Immature natural killer cell (primary cell): Measurements from ENCODE around the gene FGGY. TPM values are rescaled to one million over a fixed set of nuclear protein-coding genes. Genes with fewer than 3 reads are reported as not detected.

Experiments
- DNase-seq, 3 donors: peaks; one replicate each; pipeline ENCODE4 v3.0.0; 2022; ENCODE audit warnings: mixed read lengths in 1 of 3
- H3K27ac Mint-ChIP-seq, 6 donors: one replicate each; pipeline ENCODE4 v1.8.0; 2020; ENCODE audit warnings: mixed read lengths in 6 of 6, mild to moderate bottlenecking in 5 of 6, inconsistent platforms in 4 of 6, moderate library complexity in 3 of 6
- H3K27me3 Mint-ChIP-seq, 3 donors: one replicate each; pipeline ENCODE4 v1.8.0; 2020 to 2021; ENCODE audit warnings: low read depth in 3 of 3, mild to moderate bottlenecking in 3 of 3, mixed read lengths in 3 of 3, moderate library complexity in 3 of 3, inconsistent platforms in 1 of 3
- H3K36me3 Mint-ChIP-seq, 3 donors: one replicate each; pipeline ENCODE4 v1.8.0; 2020; ENCODE audit warnings: mixed read lengths in 3 of 3, inconsistent platforms in 2 of 3, mild to moderate bottlenecking in 2 of 3
- H3K4me1 Mint-ChIP-seq, 2 donors: one replicate each; pipeline ENCODE4 v1.8.0; 2020; ENCODE audit warnings: inconsistent platforms in 2 of 2, mild to moderate bottlenecking in 2 of 2, mixed read lengths in 2 of 2, moderate library complexity in 1 of 2
- H3K4me3 Mint-ChIP-seq, 5 donors: one replicate each; pipeline ENCODE4 v1.8.0; 2020; ENCODE audit warnings: mild to moderate bottlenecking in 5 of 5, mixed read lengths in 5 of 5, inconsistent platforms in 3 of 5, moderate library complexity in 3 of 5
- H3K9me3 Mint-ChIP-seq, 6 donors: one replicate each; pipeline ENCODE4 v1.8.0; 2020; ENCODE audit warnings: mild to moderate bottlenecking in 6 of 6, mixed read lengths in 6 of 6, inconsistent platforms in 4 of 6, moderate library complexity in 3 of 6
- polyA plus RNA-seq, 3 donors: library from polyadenylated mRNA; unstranded; fragments of 300-500 nt; fragmentation: Illumina TruSeq; gene quantifications; one replicate each; pipeline ENCODE4 v1.2.3, GENCODE V29; 2021

Gene FGGY
- polyA plus RNA-seq, 3 donors from 2014 or later: 4.0 to 8.4 (median 5.1) TPM

DNA sequence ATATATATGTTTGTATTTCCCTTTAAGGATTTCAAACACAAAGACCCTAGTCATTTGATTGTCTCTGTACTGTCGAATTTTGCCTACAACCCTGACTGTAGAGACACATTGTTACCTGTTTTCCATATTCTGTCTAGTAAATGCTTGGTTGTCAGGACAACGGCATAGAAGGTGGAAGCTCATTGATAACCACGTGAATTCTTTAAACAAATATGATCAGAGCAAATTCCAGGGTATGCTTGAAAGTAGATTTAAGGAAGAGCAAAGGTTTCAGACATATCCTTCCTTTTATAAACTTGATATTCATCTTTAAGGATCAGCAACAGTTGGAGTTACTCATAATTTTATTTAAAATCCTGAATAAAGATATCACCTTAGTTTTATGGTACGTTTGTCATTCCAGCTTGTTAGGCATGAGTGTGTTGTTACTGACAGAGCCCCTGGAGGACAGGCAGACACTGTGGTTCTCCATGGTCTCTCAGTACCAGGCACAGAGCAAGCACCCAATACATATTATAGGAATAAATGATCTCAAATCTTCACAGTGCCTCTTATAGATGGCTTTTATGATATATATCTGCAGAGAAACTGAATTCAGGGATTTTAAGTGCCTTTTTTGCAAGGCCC, 203.2 kb downstream of the FGGY start:
- Mint-ChIP-seq H3K36me3 (peaks cover 0 to 9% (median 9%) of the 10 kb centered on the region in 3 donors), H3K4me3 (no peak overlapping the region), H3K27ac (no peak overlapping the region), H3K4me1 (no peaks in the 10 kb centered on the region), H3K9me3 (peaks cover 0 to 1% (median 0%) of the 10 kb centered on the region in 6 donors), H3K27me3 (no peaks in the 10 kb centered on the region)
- DNase-seq: no peak

DNA sequence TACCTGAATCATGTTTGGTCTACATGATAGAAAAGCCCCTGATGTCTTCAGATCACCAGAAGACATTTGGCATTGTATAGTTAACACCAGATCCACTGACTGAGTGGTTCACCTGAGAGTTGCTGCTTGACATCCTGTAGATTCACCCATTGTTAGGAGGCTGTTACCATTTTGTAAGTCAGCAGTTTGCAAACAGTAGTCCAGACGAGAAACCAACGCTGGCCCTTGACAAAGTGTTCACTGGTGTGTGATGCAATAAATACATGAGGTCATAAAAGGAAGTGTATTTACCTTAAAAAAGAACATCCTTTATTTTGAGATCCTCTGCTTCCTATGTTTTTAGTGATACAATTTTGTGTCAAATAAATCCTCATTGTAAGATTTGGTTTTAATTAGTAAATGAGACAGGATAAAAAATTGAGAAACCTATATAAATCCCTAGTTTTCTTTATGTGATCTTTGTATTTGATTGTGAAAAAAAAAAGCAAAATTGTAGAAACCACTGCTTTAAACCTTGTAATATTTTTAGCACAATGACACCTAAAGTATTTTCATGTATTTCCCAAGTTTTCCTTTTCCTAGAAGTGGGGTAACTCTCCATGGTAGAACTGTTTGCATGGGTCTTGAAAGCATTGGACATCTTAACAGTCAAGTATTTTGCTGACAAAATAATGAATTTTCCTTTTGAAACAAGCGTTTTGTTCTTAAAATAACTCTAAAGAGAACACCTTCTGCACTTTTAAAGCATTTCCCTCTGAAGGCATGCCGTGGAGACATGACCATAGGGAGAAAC, 204.3 kb downstream of the FGGY start:
- Mint-ChIP-seq H3K27ac (no peak overlapping the region), H3K9me3 (no peaks in the 10 kb centered on the region), H3K36me3 (peaks cover 0 to 14% (median 7%) of the 10 kb centered on the region in 3 donors), H3K4me3 (no peak overlapping the region), H3K27me3 (no peaks in the 10 kb centered on the region), H3K4me1 (no peaks in the 10 kb centered on the region)
- DNase-seq: no peak

DNA sequence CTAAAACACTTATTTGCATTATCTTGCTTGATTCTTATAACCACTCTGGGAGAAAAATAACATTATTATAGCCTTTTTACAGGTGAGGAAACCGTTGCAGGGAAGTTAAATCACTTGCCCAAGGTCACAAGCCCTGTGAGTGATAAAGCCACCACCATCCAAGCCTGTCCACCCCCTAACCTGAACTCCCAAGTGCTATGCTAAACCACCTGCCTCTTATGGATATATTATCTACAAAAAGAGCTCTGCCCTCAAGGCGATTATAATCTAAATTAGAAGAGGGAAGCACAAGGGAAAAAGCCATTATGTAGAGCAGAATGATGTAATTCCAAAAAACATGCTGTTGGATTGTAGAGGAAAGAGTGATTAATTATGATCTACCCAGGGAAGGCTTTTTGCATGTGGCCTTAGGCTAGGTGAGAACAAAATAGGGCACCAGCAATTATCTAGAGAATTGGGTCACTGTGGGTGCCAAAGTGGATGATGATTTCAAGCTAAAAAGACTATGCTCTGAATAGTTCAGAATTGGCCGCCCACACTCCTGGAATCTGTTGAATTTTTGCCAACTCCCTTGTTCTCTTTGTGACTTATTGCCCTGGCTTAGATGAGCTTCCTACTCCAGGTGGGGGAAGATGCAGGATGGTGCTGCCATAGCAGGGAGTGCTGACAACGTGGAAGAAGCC, 205.3 kb downstream of the FGGY start:
- no peak for DNase-seq
- H3K9me3 Mint-ChIP-seq: no peaks in the 10 kb centered on the region
- H3K27me3 Mint-ChIP-seq: peaks cover 0 to 2% (median 0%) of the 10 kb centered on the region in 3 donors
- no peak overlapping the region for H3K4me3 Mint-ChIP-seq
- no peak overlapping the region for H3K27ac Mint-ChIP-seq
- H3K36me3 Mint-ChIP-seq: peaks cover 0 to 16% (median 5%) of the 10 kb centered on the region in 3 donors
- no peaks in the 10 kb centered on the region for H3K4me1 Mint-ChIP-seq

DNA sequence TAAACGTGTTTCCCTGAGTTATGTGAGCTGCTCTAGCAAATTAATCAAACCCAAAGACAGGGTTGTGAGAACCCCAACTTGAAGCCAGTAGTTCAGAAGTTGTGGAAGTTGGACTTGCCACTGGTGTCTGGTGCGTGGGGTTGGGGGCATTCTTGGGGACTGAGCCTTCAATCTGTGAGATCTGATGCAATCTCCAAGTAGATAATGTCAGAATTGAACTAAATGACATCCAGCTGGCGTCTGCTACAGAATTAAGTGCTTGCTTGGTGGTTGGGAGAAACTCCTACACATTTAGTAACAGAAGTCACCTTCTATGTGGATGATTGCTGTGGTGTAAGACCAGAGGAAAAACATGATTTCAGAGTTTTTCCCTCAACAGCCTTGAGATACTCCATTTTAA, 207.4 kb downstream of the FGGY start:
- no peak for DNase-seq
- Mint-ChIP-seq H3K27me3 (peaks cover 0 to 5% (median 0%) of the 10 kb centered on the region in 3 donors), H3K4me1 (no peaks in the 10 kb centered on the region), H3K27ac (no peak overlapping the region), H3K9me3 (no peaks in the 10 kb centered on the region), H3K36me3 (peaks cover 0 to 7% (median 4%) of the 10 kb centered on the region in 3 donors), H3K4me3 (no peak overlapping the region)

DNA sequence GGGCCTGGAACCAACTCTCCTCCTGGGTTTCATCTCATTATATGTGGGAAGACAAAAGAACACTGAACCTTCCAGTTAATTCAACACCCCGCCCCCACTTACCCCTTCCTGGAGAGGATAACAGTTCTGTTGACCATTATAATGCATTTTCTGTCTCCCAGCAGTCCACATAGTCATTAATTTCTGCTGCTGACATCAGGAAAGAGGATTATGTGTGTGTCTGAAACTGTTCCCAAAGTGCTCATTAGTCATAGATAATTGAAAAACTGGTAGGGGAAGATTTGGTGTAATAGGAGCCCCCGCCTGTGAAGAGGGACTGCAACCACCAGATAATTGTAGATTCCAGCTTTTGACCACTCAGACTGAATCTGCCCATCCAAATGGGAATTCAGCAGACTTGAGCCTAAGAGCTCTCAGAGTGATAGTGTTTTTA, 208.7 kb downstream of the FGGY start:
- H3K36me3 Mint-ChIP-seq: peaks cover 0 to 7% (median 4%) of the 10 kb centered on the region in 3 donors
- H3K4me1 Mint-ChIP-seq: no peaks in the 10 kb centered on the region
- H3K4me3 Mint-ChIP-seq: no peak overlapping the region
- no peak overlapping the region for H3K27ac Mint-ChIP-seq
- no peak for DNase-seq
- H3K9me3 Mint-ChIP-seq: no peaks in the 10 kb centered on the region
- peaks cover 0 to 5% (median 0%) of the 10 kb centered on the region in 3 donors for H3K27me3 Mint-ChIP-seq

DNA sequence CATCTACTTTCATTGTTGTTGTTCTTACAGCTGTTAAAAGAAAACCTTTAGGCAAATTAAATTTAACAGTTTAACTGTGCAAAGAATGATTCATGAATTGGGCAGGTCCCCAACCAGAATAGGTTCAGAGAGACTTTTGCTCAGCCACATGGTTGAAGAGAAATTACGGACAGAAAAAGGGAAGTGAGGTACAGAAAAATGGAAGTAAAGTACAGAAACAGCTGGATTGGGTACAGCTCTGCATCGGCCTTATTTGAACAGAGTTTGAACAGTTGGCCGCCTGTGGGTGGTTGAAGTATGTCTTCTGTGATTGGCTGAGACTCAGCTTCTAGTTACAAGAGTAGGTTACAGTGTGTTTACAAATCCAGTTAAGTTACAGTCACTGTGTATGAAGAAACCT, 210.1 kb downstream of the FGGY start:
- Mint-ChIP-seq H3K4me1 (no peaks in the 10 kb centered on the region), H3K27ac (no peak overlapping the region)

DNA sequence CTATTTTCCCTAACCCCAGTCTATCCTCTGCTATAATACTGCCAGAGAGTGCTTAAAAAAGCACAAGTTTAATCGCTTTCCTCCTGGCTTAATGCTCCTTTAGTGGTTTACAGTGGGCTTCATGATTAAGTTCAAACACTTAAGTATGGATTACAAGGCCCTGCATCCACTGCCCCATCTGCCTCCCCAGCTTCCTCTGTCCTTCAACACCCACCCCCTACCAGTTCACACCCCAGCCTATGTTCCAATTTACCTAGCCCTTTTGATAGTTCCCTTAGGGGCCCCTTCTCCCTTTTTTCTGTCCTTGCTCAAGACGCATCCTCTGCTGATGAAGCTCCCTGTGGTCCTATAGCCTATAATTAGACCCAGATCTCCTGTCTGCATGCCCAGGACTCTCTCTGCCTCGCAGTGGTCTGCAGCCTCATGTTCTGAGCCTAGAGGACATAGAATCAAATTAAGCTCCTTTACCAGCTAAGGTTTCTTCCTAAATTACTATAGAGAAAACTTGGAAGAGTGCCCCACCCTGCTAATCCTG, 212.5 kb downstream of the FGGY start:
- Mint-ChIP-seq H3K9me3 (no peaks in the 10 kb centered on the region), H3K4me1 (no peaks in the 10 kb centered on the region), H3K27ac (no peak overlapping the region), H3K4me3 (no peak overlapping the region), H3K27me3 (peaks cover 0 to 5% (median 0%) of the 10 kb centered on the region in 3 donors), H3K36me3 (peaks cover 4 to 23% (median 10%) of the 10 kb centered on the region in 3 donors)
- DNase-seq: no peak

More for the DNA sequence above, 210.1 kb downstream of the FGGY start:
- DNase-seq: no peak
- peaks cover 0 to 5% (median 0%) of the 10 kb centered on the region in 3 donors for H3K27me3 Mint-ChIP-seq
- peaks cover 0 to 7% (median 4%) of the 10 kb centered on the region in 3 donors for H3K36me3 Mint-ChIP-seq
- H3K9me3 Mint-ChIP-seq: no peaks in the 10 kb centered on the region
- no peak overlapping the region for H3K4me3 Mint-ChIP-seq

DNA sequence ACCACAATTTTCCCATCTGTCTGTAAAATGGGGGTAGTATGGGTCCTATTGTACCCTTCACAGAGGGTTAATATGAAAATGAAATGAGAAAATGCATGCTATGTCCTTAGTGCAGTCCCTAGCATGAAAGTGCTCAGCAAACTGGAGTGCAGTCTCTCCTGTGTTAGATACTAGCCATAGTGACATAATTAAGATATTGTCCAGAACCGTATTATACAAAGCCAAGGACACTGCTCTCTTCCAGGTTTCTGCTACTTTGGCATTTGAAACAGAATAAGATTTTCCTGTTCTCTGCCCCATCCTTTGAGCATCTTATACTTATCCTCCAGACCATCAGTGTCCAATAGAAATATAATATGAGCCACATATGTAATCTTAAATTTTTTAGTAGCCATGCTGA, 213.4 kb downstream of the FGGY start:
- no peaks in the 10 kb centered on the region for H3K4me1 Mint-ChIP-seq
- H3K27ac Mint-ChIP-seq: no peak overlapping the region
- H3K36me3 Mint-ChIP-seq: peaks cover 7 to 26% (median 16%) of the 10 kb centered on the region in 3 donors
- no peak overlapping the region for H3K4me3 Mint-ChIP-seq
- no peak for DNase-seq
- H3K9me3 Mint-ChIP-seq: no peaks in the 10 kb centered on the region
- H3K27me3 Mint-ChIP-seq: peaks cover 0 to 5% (median 0%) of the 10 kb centered on the region in 3 donors

DNA sequence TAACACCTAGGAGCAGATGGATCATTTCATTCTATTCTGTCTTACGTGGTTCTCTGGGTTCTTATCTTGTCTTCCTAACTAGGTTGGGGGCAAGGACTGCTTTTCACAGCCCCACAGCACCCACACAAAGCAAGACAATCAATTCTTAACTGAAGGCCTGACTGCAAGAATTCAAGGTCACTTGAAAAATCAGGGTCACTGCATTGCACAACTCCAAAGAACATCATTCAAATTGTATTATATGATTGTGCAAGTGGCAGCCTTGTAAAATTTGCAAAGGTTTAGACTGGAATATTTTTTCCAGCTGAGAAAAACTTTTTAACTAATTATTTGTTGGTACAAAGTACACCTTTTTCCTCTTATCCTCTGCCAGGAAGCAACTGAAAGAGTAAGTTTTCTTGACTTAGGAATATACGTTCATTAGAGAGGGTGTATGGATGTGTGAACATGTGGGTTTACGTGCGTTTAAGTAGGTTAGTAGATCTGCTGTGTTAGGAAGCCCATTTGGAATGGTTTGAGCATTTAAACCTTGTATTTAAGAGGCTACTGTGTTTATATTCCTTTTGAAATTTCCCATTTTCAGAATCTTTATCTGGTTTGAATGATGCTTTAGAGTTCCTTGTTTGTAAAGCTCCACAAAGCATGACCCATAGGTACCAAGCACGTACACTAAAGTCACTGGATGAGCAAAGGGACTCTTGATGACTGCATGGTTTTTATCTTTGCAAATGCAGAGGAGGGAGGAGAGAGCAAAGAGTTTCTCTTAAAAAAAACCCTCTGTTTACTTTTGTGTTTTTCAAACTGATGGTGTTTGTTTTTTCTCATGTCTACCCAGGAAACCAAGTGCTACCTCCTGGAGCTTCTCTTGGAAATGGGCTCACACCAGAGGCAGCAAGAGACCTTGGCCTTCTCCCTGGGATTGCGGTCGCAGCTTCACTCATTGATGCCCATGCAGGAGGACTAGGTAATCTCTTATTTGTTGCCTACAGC, 214.9 kb downstream of the FGGY start:
- peaks cover 13 to 25% (median 16%) of the 10 kb centered on the region in 3 donors for H3K36me3 Mint-ChIP-seq
- no peak for DNase-seq
- no peak overlapping the region for H3K4me3 Mint-ChIP-seq
- no peaks in the 10 kb centered on the region for H3K9me3 Mint-ChIP-seq
- H3K4me1 Mint-ChIP-seq: no peaks in the 10 kb centered on the region
- H3K27me3 Mint-ChIP-seq: peaks cover 0 to 5% (median 0%) of the 10 kb centered on the region in 3 donors
- no peak overlapping the region for H3K27ac Mint-ChIP-seq

DNA sequence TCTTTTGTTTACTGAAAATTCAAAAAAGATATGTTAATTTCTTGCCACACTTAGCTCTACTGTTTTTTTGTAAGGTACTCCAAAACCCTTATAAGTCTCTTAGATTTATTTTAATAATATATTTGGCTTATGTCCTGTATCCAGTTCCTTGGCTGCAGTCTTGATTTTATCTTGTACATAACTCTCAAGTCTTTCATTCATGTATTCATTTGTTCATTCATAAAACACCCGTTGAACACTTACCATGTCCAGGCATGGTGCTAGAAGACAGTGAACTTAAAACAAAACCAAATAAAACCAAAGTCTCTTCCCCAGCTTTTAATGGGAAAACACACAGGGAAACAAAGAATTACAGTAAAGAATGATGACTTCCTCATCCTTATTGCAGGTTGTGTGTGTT, 215.8 kb downstream of the FGGY start:
- Mint-ChIP-seq H3K36me3 (peaks cover 13 to 30% (median 16%) of the 10 kb centered on the region in 3 donors), H3K4me3 (no peak overlapping the region), H3K4me1 (no peaks in the 10 kb centered on the region), H3K27me3 (peaks cover 0 to 3% (median 0%) of the 10 kb centered on the region in 3 donors), H3K9me3 (no peaks in the 10 kb centered on the region), H3K27ac (no peak overlapping the region)
- DNase-seq: no peak

DNA sequence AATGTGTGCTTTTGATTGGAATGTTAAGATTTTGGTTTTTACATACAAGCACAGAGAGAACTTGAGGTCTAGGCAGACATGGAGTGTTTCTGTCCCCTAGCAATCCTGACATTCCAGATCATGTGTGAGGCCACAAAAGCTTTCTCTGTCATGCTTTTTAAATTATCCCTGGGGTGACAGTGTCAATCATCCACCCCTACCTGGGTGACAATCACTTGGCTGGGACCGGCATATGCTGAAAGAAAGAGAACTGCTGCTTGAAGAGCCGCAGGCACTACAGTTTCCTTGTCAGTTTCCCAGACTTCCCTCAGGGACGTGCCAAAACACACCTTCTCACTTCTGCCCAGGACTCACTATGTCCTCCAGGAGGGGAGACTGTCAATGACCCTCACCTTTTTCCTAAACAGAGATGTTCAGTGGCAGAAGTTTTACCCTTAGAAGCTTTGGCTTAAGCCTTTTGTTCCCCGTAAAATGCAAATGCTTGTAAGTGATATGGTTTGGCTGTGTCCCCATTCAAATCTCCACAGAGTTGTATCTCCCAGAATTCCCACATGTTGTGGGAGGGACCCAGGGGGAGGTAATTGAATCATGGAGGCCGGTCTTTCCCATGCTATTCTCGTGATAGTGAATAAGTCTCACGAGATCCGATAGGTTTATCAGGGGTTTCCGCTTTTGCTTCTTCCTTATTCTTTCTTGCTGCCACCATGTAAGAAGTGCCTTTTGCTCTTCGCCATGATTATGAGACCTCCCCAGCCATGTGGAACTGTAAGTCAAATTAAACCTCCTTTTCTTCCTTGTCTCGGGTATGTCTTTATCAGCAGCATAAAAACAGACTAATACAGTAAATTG, 217.4 kb downstream of the FGGY start:
- no peak for DNase-seq
- Mint-ChIP-seq H3K4me1 (no peaks in the 10 kb centered on the region), H3K36me3 (peaks cover 10 to 30% (median 16%) of the 10 kb centered on the region in 3 donors), H3K27ac (no peak overlapping the region), H3K9me3 (no peaks in the 10 kb centered on the region), H3K4me3 (no peak overlapping the region), H3K27me3 (no peaks in the 10 kb centered on the region)

DNA sequence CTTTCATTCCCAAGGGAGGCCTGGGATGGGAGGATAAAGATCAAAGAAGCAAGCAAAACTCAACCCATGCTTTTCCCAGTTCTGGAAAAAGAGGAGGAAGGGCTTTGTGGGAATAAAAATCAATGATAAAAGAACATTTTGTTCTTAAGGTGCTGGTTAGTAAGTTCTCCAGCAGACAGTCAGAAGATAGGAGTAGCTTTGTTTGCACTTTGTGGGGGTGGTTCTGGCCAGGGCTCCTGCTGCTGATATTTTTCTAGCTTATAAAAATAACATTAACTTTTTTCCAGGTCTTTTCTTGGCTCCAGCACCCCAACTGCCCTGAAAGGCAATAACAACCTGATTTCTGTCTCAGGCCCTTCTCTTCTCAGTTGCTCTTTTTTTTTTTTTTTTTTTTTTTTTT, 220.0 kb downstream of the FGGY start:
- Mint-ChIP-seq H3K27me3 (peaks cover 0 to 1% (median 0%) of the 10 kb centered on the region in 3 donors), H3K36me3 (peaks cover 10 to 30% (median 16%) of the 10 kb centered on the region in 3 donors), H3K27ac (no peak overlapping the region), H3K4me3 (no peak overlapping the region), H3K9me3 (no peaks in the 10 kb centered on the region), H3K4me1 (no peaks in the 10 kb centered on the region)
- DNase-seq: no peak
